H1 (cell line): ENCODE data around the gene RIPOR3. TPM values are rescaled to one million over a fixed set of nuclear protein-coding genes. Genes with fewer than 3 reads are reported as not detected.

Experiments used
- CTCF ChIA-PET: fragments of 300-600 bp; sonication (Branson Sonifier 250); formaldehyde crosslinking; loops from one replicate; lab custom pipeline; 2021; ENCODE audit not compliant: partially characterized antibody; lab: Charles Lee
- POLR2A ChIA-PET: fragments of 300-600 bp; sonication (Branson Sonifier 250); formaldehyde crosslinking; loops from one replicate; lab custom pipeline; 2021; ENCODE audit warnings: inconsistent platforms; ENCODE audit not compliant: partially characterized antibody; lab: Charles Lee
- DNase-seq, 2 experiments: peaks; one replicate each; pipeline versions ENCODE4 v3.0.0 to v3.0.0-alpha.2; 2010 to 2022; ENCODE audit warnings: low spot score in 2 of 2, low read depth in 1 of 2, mixed read lengths in 1 of 2
- FAIRE-seq: peaks from 2 replicates; lab custom pipeline; 2011; peaks lifted over from hg19 to GRCh38; lab: Jason Lieb, UNC
- H2AFZ ChIP-seq: 2 replicates; pipeline ENCODE4 v1.8.1; 2012; ENCODE audit warnings: low read length, inconsistent platforms
- H2AK5ac ChIP-seq: 2 replicates; pipeline ENCODE4 v1.6.1; 2013; ENCODE audit warnings: low read depth, low read length
- H2BK120ac ChIP-seq: replicated peaks from 2 replicates; pipeline ENCODE3; 2013; ENCODE audit warnings: low read depth, low read length, inconsistent platforms
- H2BK12ac ChIP-seq: 2 replicates; pipeline ENCODE4 v1.6.1; 2013; ENCODE audit warnings: low read depth, low read length
- H2BK15ac ChIP-seq: 2 replicates; pipeline ENCODE4 v1.6.1; 2013; ENCODE audit warnings: low read length
- H2BK20ac ChIP-seq: 2 replicates; pipeline ENCODE4 v1.6.1; 2013; ENCODE audit warnings: low read length
- H2BK5ac ChIP-seq: 2 replicates; pipeline ENCODE4 v1.6.1; 2013; ENCODE audit warnings: low read depth, low read length
- H3K14ac ChIP-seq: 2 replicates; pipeline ENCODE4 v1.6.1; 2013; ENCODE audit warnings: inconsistent platforms; ENCODE audit not compliant: insufficient read length
- H3K18ac ChIP-seq: 2 replicates; pipeline ENCODE4 v1.6.1; 2013; ENCODE audit warnings: low read length; ENCODE audit errors: extremely low read depth
- H3K23ac ChIP-seq: 2 replicates; pipeline ENCODE4 v1.6.1; 2013; ENCODE audit warnings: inconsistent platforms; ENCODE audit not compliant: insufficient read length
- H3K23me2 ChIP-seq: 2 replicates; pipeline ENCODE4 v1.6.1; 2013; ENCODE audit warnings: low read depth, low read length
- H3K27ac ChIP-seq: 2 replicates; pipeline ENCODE4 v1.6.1; 2011; ENCODE audit warnings: low read depth, low read length, inconsistent platforms
- H3K27me3 ChIP-seq, 4 experiments: replicated peaks in 1 of 4; 1 replicate in 1 of 4; 2 replicates in 3 of 4; pipeline versions ENCODE4 v1.6.1 to v1.8.1; 2011 to 2013; ENCODE audit warnings: low read length in 3 of 4, mild to moderate bottlenecking in 3 of 4, inconsistent platforms in 2 of 4, mixed read lengths in 2 of 4, moderate library complexity in 1 of 4; ENCODE audit not compliant: control insufficient read depth in 3 of 4, insufficient read depth in 3 of 4; ENCODE audit errors: extremely low read depth in 1 of 4
- H3K36me3 ChIP-seq, 4 experiments: 2 replicates each; pipeline versions ENCODE4 v1.6.1 to v1.8.1; 2011 to 2013; ENCODE audit warnings: mild to moderate bottlenecking in 4 of 4, low read length in 3 of 4, moderate library complexity in 2 of 4, control low read depth in 1 of 4, inconsistent platforms in 1 of 4; ENCODE audit not compliant: insufficient read depth in 4 of 4, control insufficient read depth in 2 of 4
- H3K4ac ChIP-seq: replicated peaks from 2 replicates; pipeline ENCODE3; 2013; ENCODE audit warnings: low read length, low read depth, mixed read lengths, inconsistent platforms; ENCODE audit not compliant: insufficient read length
- H3K4me1 ChIP-seq, 4 experiments: replicated peaks in 1 of 4; 1 replicate in 1 of 4; 2 replicates in 3 of 4; pipeline versions ENCODE4 v1.6.1 to v1.8.1; 2011 to 2013; ENCODE audit warnings: low read length in 3 of 4, inconsistent platforms in 2 of 4, mixed read lengths in 1 of 4; ENCODE audit not compliant: insufficient read depth in 4 of 4, control insufficient read depth in 3 of 4
- H3K4me2 ChIP-seq, 2 experiments: 2 replicates each; pipeline versions ENCODE4 v1.6.1 to v1.8.1; 2011 to 2013; ENCODE audit warnings: low read depth in 2 of 2, low read length in 2 of 2, control low read depth in 1 of 2, inconsistent platforms in 1 of 2, mild to moderate bottlenecking in 1 of 2; ENCODE audit not compliant: insufficient read depth in 1 of 2
- H3K4me3 ChIP-seq, 4 experiments: fragments of 200-600, 300-600 bp in 1 of 4; sonication (generic), shearing (Covaris generic), sonication (Bioruptor Twin) in 1 of 4; 2 replicates each; pipeline versions ENCODE4 v1.5.1 to v1.8.1; 2011 to 2016; ENCODE audit warnings: low read length in 4 of 4, low read depth in 3 of 4, control low read depth in 2 of 4, inconsistent platforms in 2 of 4, mild to moderate bottlenecking in 2 of 4, mixed read lengths in 1 of 4, moderate library complexity in 1 of 4; ENCODE audit not compliant: insufficient read depth in 2 of 4; ENCODE audit errors: extremely low read depth in 1 of 4
- H3K56ac ChIP-seq: replicated peaks from 2 replicates; pipeline ENCODE3; 2013; ENCODE audit warnings: low read depth, mild to moderate bottlenecking, mixed read lengths, low read length, inconsistent platforms; ENCODE audit not compliant: insufficient read length
- H3K79me1 ChIP-seq: 2 replicates; pipeline ENCODE4 v1.6.1; 2013; ENCODE audit warnings: low read depth, low read length, control low read depth
- H3K79me2 ChIP-seq, 2 experiments: 2 replicates each; pipeline versions ENCODE4 v1.6.1 to v1.8.1; 2012 to 2013; ENCODE audit warnings: low read length in 2 of 2, mild to moderate bottlenecking in 2 of 2, inconsistent platforms in 1 of 2; ENCODE audit not compliant: insufficient read depth in 2 of 2, control insufficient read depth in 1 of 2
- H3K9ac ChIP-seq, 4 experiments: replicated peaks in 1 of 4; 1 replicate in 1 of 4; 2 replicates in 3 of 4; pipeline versions ENCODE4 v1.6.1 to v1.8.1; 2011 to 2013; ENCODE audit warnings: low read depth in 3 of 4, low read length in 3 of 4, control low read depth in 2 of 4, mild to moderate bottlenecking in 2 of 4, moderate library complexity in 2 of 4, inconsistent platforms in 1 of 4; ENCODE audit errors: extremely low read depth in 1 of 4
- H3K9me3 ChIP-seq, 2 experiments: 2 replicates each; pipeline versions ENCODE4 v1.6.1 to v1.8.1; 2012 to 2013; ENCODE audit warnings: mild to moderate bottlenecking in 2 of 2, moderate library complexity in 2 of 2, control low read depth in 1 of 2, inconsistent platforms in 1 of 2, low read depth in 1 of 2, low read length in 1 of 2, mixed read lengths in 1 of 2; ENCODE audit not compliant: insufficient read depth in 2 of 2
- H4K20me1 ChIP-seq, 2 experiments: replicated peaks in 1 of 2; 2 replicates each; pipeline versions ENCODE3 to v1.8.1; 2011 to 2013; ENCODE audit warnings: inconsistent platforms in 2 of 2, low read length in 2 of 2, mild to moderate bottlenecking in 1 of 2; ENCODE audit not compliant: insufficient read depth in 2 of 2, control insufficient read depth in 1 of 2
- H4K5ac ChIP-seq: 2 replicates; pipeline ENCODE4 v1.6.1; 2013; ENCODE audit warnings: low read length, low read depth, mixed read lengths, inconsistent platforms; ENCODE audit not compliant: insufficient read length
- H4K8ac ChIP-seq: 2 replicates; pipeline ENCODE4 v1.8.0; 2013; ENCODE audit warnings: mild to moderate bottlenecking, moderate library complexity, low read length, inconsistent platforms; ENCODE audit not compliant: insufficient read depth; ENCODE audit errors: extremely low read depth
- H4K91ac ChIP-seq: replicated peaks from 2 replicates; pipeline ENCODE3; 2013; ENCODE audit warnings: low read length, mixed read lengths, inconsistent platforms; ENCODE audit not compliant: insufficient read length
- CHD2 ChIP-seq: IDR thresholded peaks from 2 replicates; pipeline ENCODE4 v1.6.1; 2012; ENCODE audit warnings: low read length, improper control_type of control experiment
- CREB1 ChIP-seq: IDR thresholded peaks from 2 replicates; pipeline ENCODE4 v1.6.1; 2012; ENCODE audit warnings: inconsistent platforms
- CTBP2 ChIP-seq: IDR thresholded peaks from 2 replicates; pipeline ENCODE4 v1.7.0; 2011; ENCODE audit warnings: borderline replicate concordance, mild to moderate bottlenecking, moderate library complexity, mixed read lengths, low read length; ENCODE audit not compliant: insufficient read depth, insufficient read length
- JUN ChIP-seq: IDR thresholded peaks from 2 replicates; pipeline ENCODE4 v1.6.1; 2011; ENCODE audit warnings: low read depth, mild to moderate bottlenecking, improper control_type of control experiment, low read length
- MAFK ChIP-seq: IDR thresholded peaks from 2 replicates; pipeline ENCODE4 v1.6.1; 2012; ENCODE audit warnings: low read depth, mild to moderate bottlenecking, improper control_type of control experiment, low read length
- NANOG ChIP-seq: IDR thresholded peaks from 2 replicates; pipeline ENCODE4 v1.6.1; 2011; ENCODE audit warnings: low read length, low read depth, mild to moderate bottlenecking, inconsistent platforms; ENCODE audit not compliant: insufficient read depth, poor library complexity, severe bottlenecking
- RXRA ChIP-seq: IDR thresholded peaks from 2 replicates; pipeline ENCODE4 v1.6.1; 2011; ENCODE audit warnings: low read depth, mild to moderate bottlenecking, low read length, moderate library complexity; ENCODE audit not compliant: insufficient read depth
- SRF ChIP-seq: IDR thresholded peaks from 2 replicates; pipeline ENCODE4 v1.6.1; 2011; ENCODE audit warnings: mild to moderate bottlenecking, low read depth, low read length, moderate library complexity
- YY1 ChIP-seq: IDR thresholded peaks from 2 replicates; pipeline ENCODE4 v1.6.1; 2011; ENCODE audit warnings: low read depth, mild to moderate bottlenecking, low read length
- ZNF274 ChIP-seq: IDR thresholded peaks from 2 replicates; pipeline ENCODE4 v1.7.0; 2012; ENCODE audit warnings: low read length, borderline replicate concordance; ENCODE audit errors: extremely low read depth
- WGBS, 2 experiments: shearing (Covaris generic) in 1 of 2; methylation state at CpG; one replicate each; pipeline versions ENCODE4 v1.1.6 to v1.1.7; 2013 to 2015; ENCODE audit warnings: low lambda C conversion rate in 2 of 2, mixed read lengths in 2 of 2, inconsistent platforms in 1 of 2, low coverage in 1 of 2, missing lambda C conversion rate in 1 of 2; ENCODE audit not compliant: insufficient replicate concordance in 2 of 2, insufficient coverage in 1 of 2, insufficient read length in 1 of 2; ENCODE audit errors: extremely low coverage in 1 of 2, missing lambda C conversion rate in 1 of 2; 5-methylcytosine and 5-hydroxymethylcytosine counted together
- polyA plus RNA-seq, 7 experiments: library from polyadenylated mRNA; depleted of rRNA in 3 of 7; stranded (reverse) in 5 of 7; unstranded in 2 of 7; fragments of >200 nt in 5 of 7; fragments of 200-250 nt in 2 of 7; gene quantifications; 1 replicate in 5 of 7; 2 replicates in 1 of 7; 4 replicates in 1 of 7; pipeline versions ENCODE4 v1.2.1 to v1.2.3, GENCODE V29; 2011 to 2013; ENCODE audit warnings: missing spikeins in 2 of 7, mixed read lengths in 2 of 7
- total RNA-seq: library from RNA; stranded (reverse); fragmentation: NEBNext Ultra II Directional; extraction: Animal tissue kit (Norgen Biotek cat#: 25700); gene quantifications from 2 replicates; pipeline ENCODE4 v1.2.1, GENCODE V29; 2021
- TF ChIP-seq, protein P1 (sequence below): IDR thresholded peaks from 2 replicates; pipeline ENCODE4 v1.6.1; 2011; ENCODE audit warnings: low read length, improper control_type of control experiment

RIPOR3 gene
- total and polyA plus RNA-seq, 2 of the 8 experiments (the other 6 are each of a cell fraction or from before 2014, with no cell fraction given): 3.6 to 4.5 TPM

GRCh38 chr20:50701041-50701963 is 10.0 kb upstream of the RIPOR3 start:
- Histone ChIP-seq H2BK120ac (no peak overlapping the region), H3K4ac (no peak overlapping the region), H2BK20ac (no peak overlapping the region), H3K79me1 (no peaks in the 10 kb centered on the region), H4K8ac (no peak overlapping the region), H3K4me2 (no peak overlapping the region), H3K4me1 (peaks cover 0 to 2% (median 1%) of the 10 kb centered on the region in 4 experiments; a peak in 2 of 7 replicates), H3K27me3 (no peaks in the 10 kb centered on the region), H3K9ac (no peak overlapping the region), H4K20me1 (no peaks in the 10 kb centered on the region), H2AFZ (no peak overlapping the region), H2BK12ac (no peak overlapping the region), H3K36me3 (no peaks in the 10 kb centered on the region), H4K91ac (no peak overlapping the region), H2BK5ac (no peak overlapping the region), H3K27ac (no peak overlapping the region), H3K14ac (no peak overlapping the region), H3K18ac (no peak overlapping the region; the same call in 1 of the 2 replicates), H3K56ac (no peak overlapping the region), H2BK15ac (no peak overlapping the region), H4K5ac (no peak overlapping the region), H2AK5ac (no peak overlapping the region), H3K79me2 (no peaks in the 10 kb centered on the region), H3K23ac (no peak overlapping the region), H3K9me3 (no peaks in the 10 kb centered on the region), H3K4me3 (no peak overlapping the region), H3K23me2 (no peaks in the 10 kb centered on the region)
- DNase-seq (no peak), FAIRE-seq (no peak)
- 91% methylated on average over 11 of the region's 11 CpGs; no CpG with 5 or more reads in 1 of the 2 experiments for WGBS, 2 experiments
- ChIA-PET CTCF (interaction anchor here (0.7 to 1.1 kb wide), 4 partner anchors 10 to 125 kb away, joined by 3 to 4 read pairs (median 3); no protein-coding TSS in a partner anchor), POLR2A (no interaction called here)
- TF ChIP-seq, protein P1, sequence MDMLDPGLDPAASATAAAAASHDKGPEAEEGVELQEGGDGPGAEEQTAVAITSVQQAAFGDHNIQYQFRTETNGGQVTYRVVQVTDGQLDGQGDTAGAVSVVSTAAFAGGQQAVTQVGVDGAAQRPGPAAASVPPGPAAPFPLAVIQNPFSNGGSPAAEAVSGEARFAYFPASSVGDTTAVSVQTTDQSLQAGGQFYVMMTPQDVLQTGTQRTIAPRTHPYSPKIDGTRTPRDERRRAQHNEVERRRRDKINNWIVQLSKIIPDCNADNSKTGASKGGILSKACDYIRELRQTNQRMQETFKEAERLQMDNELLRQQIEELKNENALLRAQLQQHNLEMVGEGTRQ: no peak
- TF ChIP-seq CHD2: no peak
- TF ChIP-seq CTBP2: no peak
- TF ChIP-seq MAFK: no peak
- TF ChIP-seq JUN: no peak
- TF ChIP-seq NANOG: no peak
- no peak for TF ChIP-seq YY1
- TF ChIP-seq ZNF274: no peak
- TF ChIP-seq CREB1: no peak
- no peak for TF ChIP-seq RXRA
- no peak for TF ChIP-seq SRF
